Amygdala (tissue), 56 donors: ENCODE measurements around the gene DPH1.

ENCODE experiments used
- DNase-seq, 56 donors: peaks; one replicate each; lab custom pipeline; 2025; lab: John Stamatoyannopoulos, UW

Gene DPH1

GRCh38 chr17:2025220-2025621, 4.7 kb upstream of the DPH1 start, which contains the start of gene RTN4RL1:
Gene RTN4RL1 (minus strand): TSS chr17:2025334. CDS start chr17:2024865, 469 bp downstream.
- DNase-seq = peak in 37 of 56 donors; percentile 18 to 76 (median 54)

- peak in 31 of 56 donors; percentile 7 to 68 (median 36) for DNase-seq
Observed at GRCh38 chr17:2025622-2026309, 4.2 kb upstream of the DPH1 start.

GRCh38 chr17:2027528-2028233, 2.3 kb upstream of the DPH1 start:
- DNase-seq = peak in 11 of 56 donors; percentile 21 to 77 (median 40)

GRCh38 chr17:2028234-2028614, 1.7 kb upstream of the DPH1 start:
- no peak for DNase-seq

GRCh38 chr17:2028737-2029136, 1.2 kb upstream of the DPH1 start:
- DNase-seq = peak in 2 of 56 donors; percentile 23 to 27

GRCh38 chr17:2030779-2031163, 818 bp downstream of the DPH1 start:
- peak in 2 of 56 donors; percentile 59 to 64 for DNase-seq

GRCh38 chr17:2033153-2033552, 3.2 kb downstream of the DPH1 start:
- DNase-seq = no peak

- no peak for DNase-seq
Observed at GRCh38 chr17:2034157-2034556, 4.2 kb downstream of the DPH1 start.

GRCh38 chr17:2034806-2035540, 5.0 kb downstream of the DPH1 start:
- DNase-seq = no peak

GRCh38 chr17:2035541-2036488, 5.9 kb downstream of the DPH1 start:
- no peak for DNase-seq

GRCh38 chr17:2037155-2037554, 7.2 kb downstream of the DPH1 start:
- no peak for DNase-seq

- no peak for DNase-seq
Observed at GRCh38 chr17:2040219-2040827, 10.4 kb downstream of the DPH1 start.

- peak in 1 of 56 donors; percentile 55 for DNase-seq
Observed at GRCh38 chr17:2040942-2041560, 11.1 kb downstream of the DPH1 start.

GRCh38 chr17:2041561-2042389, 11.8 kb downstream of the DPH1 start, which contains the start of gene OVCA2:
Gene OVCA2 (plus strand): TSS chr17:2042022. CDS start chr17:2042048, 26 bp downstream.
- DNase-seq = peak; percentile 56 to 96 (median 87)

- peak in 2 of 56 donors; percentile 29 to 40 for DNase-seq
Observed at GRCh38 chr17:2042390-2042847, 12.5 kb downstream of the DPH1 start.

- DNase-seq = no peak
Observed at GRCh38 chr17:2042933-2043332, 13.0 kb downstream of the DPH1 start.

- no peak for DNase-seq
Observed at GRCh38 chr17:2043785-2044184, 13.8 kb downstream of the DPH1 start.
